ENCODE data around the gene SHLD1. TPM values are rescaled to one million over a fixed set of nuclear protein-coding genes. Genes with fewer than 3 reads are reported as not detected.

The SHLD1 gene
- polyA plus RNA-seq, 1 donor (not counting 4 experiments of a cell fraction or from before 2014, with no cell fraction given), result 3.2 TPM

DNA sequence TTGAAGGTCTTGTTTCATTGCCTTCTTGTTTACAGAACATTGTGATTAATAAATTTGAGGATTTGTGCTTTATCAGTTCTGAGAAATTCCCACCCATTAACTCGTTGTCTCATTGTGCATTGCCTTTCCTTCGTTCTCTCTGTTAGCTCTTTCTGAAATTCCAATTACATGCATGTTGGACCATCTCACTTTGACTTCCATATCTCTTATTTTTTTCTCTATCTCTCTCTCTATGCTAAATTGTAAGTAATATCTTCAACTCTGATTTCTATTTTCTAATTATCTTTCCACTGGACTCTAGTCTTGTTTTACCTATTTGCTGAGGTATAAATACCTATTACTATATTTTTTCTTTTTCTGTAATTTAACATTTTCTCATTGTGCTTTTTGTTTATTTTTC, 92.3 kb downstream of the SHLD1 start:
- Histone ChIP-seq H3K4me1 (ENCODE audit: control insufficient read depth, extremely low read depth, insufficient read depth, low read length) (peaks cover 7% of the 10 kb centered on the region), H3K4me2 (ENCODE audit: control insufficient read depth, extremely low read depth, insufficient read depth, low read depth, low read length) (no peak overlapping the region), H3K9me1 (ENCODE audit: control insufficient read depth, extremely low read depth, insufficient read depth, low read length) (no peaks in the 10 kb centered on the region), H2AFZ (ENCODE audit: control insufficient read depth, low read length) (no peak overlapping the region), H3K9ac (ENCODE audit: control insufficient read depth, extremely low read depth, insufficient read depth, low read length) (no peak overlapping the region), H3K9me3 (ENCODE audit: control insufficient read depth, low read depth, low read length) (no peaks in the 10 kb centered on the region), H3K27ac (ENCODE audit: control insufficient read depth, insufficient read depth, low read length) (no peak overlapping the region), H3K36me3 (ENCODE audit: control insufficient read depth in 2 of 2, extremely low read depth in 1 of 2, insufficient read depth in 2 of 2, low read length in 2 of 2) (no peaks in the 10 kb centered on the region), H3K4me3 (ENCODE audit: control insufficient read depth in 2 of 3, extremely low read depth in 1 of 3, insufficient read depth in 2 of 3, low read depth in 1 of 3, low read length in 3 of 3) (no peak overlapping the region), H3K27me3 (ENCODE audit: control insufficient read depth, extremely low read depth, insufficient read depth, low read length) (no peaks in the 10 kb centered on the region), H3K79me2 (ENCODE audit: control insufficient read depth, insufficient read depth, low read length) (no peaks in the 10 kb centered on the region), H4K20me1 (ENCODE audit: control insufficient read depth, extremely low read depth, insufficient read depth, low read length) (no peaks in the 10 kb centered on the region)
- DNase-seq (ENCODE audit: low read depth, low spot score) (no peak), FAIRE-seq (no peak)
- TF ChIP-seq, protein P1, sequence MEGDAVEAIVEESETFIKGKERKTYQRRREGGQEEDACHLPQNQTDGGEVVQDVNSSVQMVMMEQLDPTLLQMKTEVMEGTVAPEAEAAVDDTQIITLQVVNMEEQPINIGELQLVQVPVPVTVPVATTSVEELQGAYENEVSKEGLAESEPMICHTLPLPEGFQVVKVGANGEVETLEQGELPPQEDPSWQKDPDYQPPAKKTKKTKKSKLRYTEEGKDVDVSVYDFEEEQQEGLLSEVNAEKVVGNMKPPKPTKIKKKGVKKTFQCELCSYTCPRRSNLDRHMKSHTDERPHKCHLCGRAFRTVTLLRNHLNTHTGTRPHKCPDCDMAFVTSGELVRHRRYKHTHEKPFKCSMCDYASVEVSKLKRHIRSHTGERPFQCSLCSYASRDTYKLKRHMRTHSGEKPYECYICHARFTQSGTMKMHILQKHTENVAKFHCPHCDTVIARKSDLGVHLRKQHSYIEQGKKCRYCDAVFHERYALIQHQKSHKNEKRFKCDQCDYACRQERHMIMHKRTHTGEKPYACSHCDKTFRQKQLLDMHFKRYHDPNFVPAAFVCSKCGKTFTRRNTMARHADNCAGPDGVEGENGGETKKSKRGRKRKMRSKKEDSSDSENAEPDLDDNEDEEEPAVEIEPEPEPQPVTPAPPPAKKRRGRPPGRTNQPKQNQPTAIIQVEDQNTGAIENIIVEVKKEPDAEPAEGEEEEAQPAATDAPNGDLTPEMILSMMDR (optimal IDR thresholded peaks at IDR 0.05 in 1 of 3, IDR thresholded peaks at IDR 0.05 in 1 of 3, conservative IDR thresholded peaks at IDR 0.05 in 1 of 3; ENCODE audit: extremely low read depth in 1 of 3, insufficient read depth in 2 of 3, low read length in 3 of 3), result no peak
- TF ChIP-seq EZH2 (IDR thresholded peaks at IDR 0.05; ENCODE audit: low read length), result no peak
- dilution Hi-C loops (cut with MboI; ENCODE audit: extremely low pct_ligation_motif_present, low sequenced_read_pairs), result no loop called here

DNA sequence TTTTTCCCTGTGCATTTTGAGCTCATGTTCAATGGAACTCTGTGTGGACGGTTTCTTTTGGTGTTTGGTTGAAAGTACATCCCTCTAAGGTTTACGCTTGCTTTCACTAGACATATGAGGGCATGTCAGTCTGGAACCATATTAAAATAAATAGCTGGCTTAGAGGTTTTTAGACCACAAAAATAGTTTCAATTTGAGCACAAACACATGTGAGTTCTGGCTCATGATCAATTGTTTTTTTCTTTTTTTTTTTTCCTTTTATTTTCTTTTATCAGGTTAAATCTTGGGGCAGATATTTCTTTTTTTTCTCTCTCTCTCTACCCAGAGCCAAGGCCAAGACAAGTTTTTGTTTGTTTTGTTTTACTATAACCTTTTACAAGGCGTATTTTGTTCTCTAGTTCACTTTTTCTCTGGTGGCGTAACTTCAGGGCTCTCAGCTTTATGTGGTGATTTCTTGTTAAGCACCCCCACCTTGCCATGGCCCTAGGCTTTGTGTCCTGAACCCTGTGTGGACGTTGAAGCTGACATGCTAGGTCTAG, 92.9 kb downstream of the SHLD1 start:
- Histone ChIP-seq H3K27me3 (ENCODE audit: control insufficient read depth, extremely low read depth, insufficient read depth, low read length) (no peaks in the 10 kb centered on the region), H3K27ac (ENCODE audit: control insufficient read depth, insufficient read depth, low read length) (no peak overlapping the region)
- no peak for FAIRE-seq

More for the DNA sequence above, 92.9 kb downstream of the SHLD1 start:
- dilution Hi-C loops (cut with MboI; ENCODE audit: extremely low pct_ligation_motif_present, low sequenced_read_pairs), result no loop called here
- Histone ChIP-seq H2AFZ (ENCODE audit: control insufficient read depth, low read length) (no peak overlapping the region), H3K79me2 (ENCODE audit: control insufficient read depth, insufficient read depth, low read length) (no peaks in the 10 kb centered on the region), H3K9me3 (ENCODE audit: control insufficient read depth, low read depth, low read length) (no peaks in the 10 kb centered on the region), H3K4me1 (ENCODE audit: control insufficient read depth, extremely low read depth, insufficient read depth, low read length) (peaks cover 7% of the 10 kb centered on the region), H3K4me2 (ENCODE audit: control insufficient read depth, extremely low read depth, insufficient read depth, low read depth, low read length) (no peak overlapping the region), H3K36me3 (ENCODE audit: control insufficient read depth in 2 of 2, extremely low read depth in 1 of 2, insufficient read depth in 2 of 2, low read length in 2 of 2) (no peaks in the 10 kb centered on the region), H3K4me3 (ENCODE audit: control insufficient read depth in 2 of 3, extremely low read depth in 1 of 3, insufficient read depth in 2 of 3, low read depth in 1 of 3, low read length in 3 of 3) (no peak overlapping the region), H3K9me1 (ENCODE audit: control insufficient read depth, extremely low read depth, insufficient read depth, low read length) (no peaks in the 10 kb centered on the region), H4K20me1 (ENCODE audit: control insufficient read depth, extremely low read depth, insufficient read depth, low read length) (no peaks in the 10 kb centered on the region), H3K9ac (ENCODE audit: control insufficient read depth, extremely low read depth, insufficient read depth, low read length) (no peak overlapping the region)
- no peak for DNase-seq (ENCODE audit: low read depth, low spot score)
- TF ChIP-seq, protein P1 (optimal IDR thresholded peaks at IDR 0.05 in 1 of 3, IDR thresholded peaks at IDR 0.05 in 1 of 3, conservative IDR thresholded peaks at IDR 0.05 in 1 of 3; ENCODE audit: extremely low read depth in 1 of 3, insufficient read depth in 2 of 3, low read length in 3 of 3), result no peak
- no peak for TF ChIP-seq EZH2 (IDR thresholded peaks at IDR 0.05; ENCODE audit: low read length)

Measured in keratinocyte (primary cell).